CD8-positive, alpha-beta memory T cell (primary cell): ENCODE results near the gene TPRX1. TPM values are rescaled to one million over a fixed set of nuclear protein-coding genes. Genes with fewer than 3 reads are reported as not detected.
"Not testable (repeated sequence)": the region's sequence is repeated elsewhere in the genome, so short reads cannot be mapped to it uniquely, and the experiment has no call there.

ENCODE experiments used
- CTCF ChIA-PET: fragments of 350-600 bp; sonication (Branson Sonifier 250); formaldehyde crosslinking; loops from one replicate; lab custom pipeline; 2021; ENCODE audit warnings: antibody characterized with exemption; lab: Charles Lee
- POLR2A ChIA-PET: fragments of 350-600 bp; sonication (Branson Sonifier 250); formaldehyde crosslinking; loops from one replicate; lab custom pipeline; 2021; ENCODE audit warnings: antibody characterized with exemption; lab: Charles Lee
- DNase-seq, 5 donors: peaks; one replicate each; pipeline versions ENCODE4 v3.0.0 to v3.0.0-alpha.2; 2020 to 2022; ENCODE audit warnings: mixed read lengths in 1 of 5
- H3K27ac ChIP-seq: one replicate; pipeline ENCODE4 v1.7.0; 2013; ENCODE audit warnings: low read depth, mild to moderate bottlenecking, low read length, moderate library complexity
- H3K27me3 ChIP-seq: 2 replicates; pipeline ENCODE4 v1.7.0; 2013; ENCODE audit warnings: low read length, mild to moderate bottlenecking; ENCODE audit not compliant: insufficient read depth, poor library complexity, severe bottlenecking
- H3K36me3 ChIP-seq: 2 replicates; pipeline ENCODE4 v1.7.0; 2013; ENCODE audit warnings: mild to moderate bottlenecking, low read length, moderate library complexity; ENCODE audit not compliant: insufficient read depth
- H3K4me1 ChIP-seq: 2 replicates; pipeline ENCODE4 v1.7.0; 2013; ENCODE audit warnings: mild to moderate bottlenecking, low read length, moderate library complexity; ENCODE audit not compliant: insufficient read depth
- H3K4me3 ChIP-seq: 2 replicates; pipeline ENCODE4 v1.7.0; 2013; ENCODE audit warnings: mild to moderate bottlenecking, low read length
- H3K9me3 ChIP-seq: 2 replicates; pipeline ENCODE4 v1.7.0; 2013; ENCODE audit warnings: mild to moderate bottlenecking, low read length
- H3K27ac Mint-ChIP-seq, 8 donors: one replicate each; pipeline ENCODE4 v1.8.0; 2020 to 2021; ENCODE audit warnings: mixed read lengths in 8 of 8, mild to moderate bottlenecking in 6 of 8, inconsistent platforms in 3 of 8, moderate library complexity in 3 of 8
- H3K27me3 Mint-ChIP-seq, 2 donors: one replicate each; pipeline ENCODE4 v1.8.0; 2020 to 2021; ENCODE audit warnings: mixed read lengths in 2 of 2, mild to moderate bottlenecking in 1 of 2, moderate library complexity in 1 of 2
- H3K36me3 Mint-ChIP-seq, 3 donors: one replicate each; pipeline ENCODE4 v1.8.0; 2020 to 2021; ENCODE audit warnings: mixed read lengths in 3 of 3, inconsistent platforms in 1 of 3, mild to moderate bottlenecking in 1 of 3
- H3K4me1 Mint-ChIP-seq, 3 donors: one replicate each; pipeline ENCODE4 v1.8.0; 2020 to 2021; ENCODE audit warnings: mixed read lengths in 3 of 3, inconsistent platforms in 1 of 3, mild to moderate bottlenecking in 1 of 3
- H3K4me3 Mint-ChIP-seq, 7 donors: one replicate each; pipeline ENCODE4 v1.8.0; 2020 to 2021; ENCODE audit warnings: mixed read lengths in 7 of 7, mild to moderate bottlenecking in 6 of 7, moderate library complexity in 4 of 7, inconsistent platforms in 2 of 7
- H3K9me3 Mint-ChIP-seq, 5 donors: one replicate each; pipeline ENCODE4 v1.8.0; 2020 to 2022; ENCODE audit warnings: mixed read lengths in 5 of 5, mild to moderate bottlenecking in 3 of 5, moderate library complexity in 2 of 5, inconsistent platforms in 1 of 5
- polyA plus RNA-seq: library from polyadenylated mRNA; unstranded; fragments of 300-500 nt; fragmentation: Illumina TruSeq; gene quantifications from one replicate; pipeline ENCODE4 v1.2.3, GENCODE V29; 2021
- total RNA-seq, 2 experiments: library from RNA; stranded (reverse); gene quantifications; one replicate each; pipeline ENCODE4 v1.2.3, GENCODE V29; 2021

TPRX1 gene
- total and polyA plus RNA-seq, 3 experiments from 2014 or later = not detected

GRCh38 chr19:47832723-47833122 is 28.4 kb upstream of the TPRX1 start:
- no peaks in the 10 kb centered on the region for H3K4me1 Mint-ChIP-seq
- no peak overlapping the region for H3K4me3 Mint-ChIP-seq
- CTCF ChIA-PET = no interaction called here
- H3K9me3 Mint-ChIP-seq = no peaks in the 10 kb centered on the region
- Histone ChIP-seq H3K9me3 (no peaks in the 10 kb centered on the region), H3K27ac (no peak overlapping the region), H3K36me3 (no peaks in the 10 kb centered on the region), H3K4me1 (no peaks in the 10 kb centered on the region), H3K4me3 (no peak overlapping the region), H3K27me3 (no peaks in the 10 kb centered on the region)
- DNase-seq = no peak
- no peaks in the 10 kb centered on the region for H3K36me3 Mint-ChIP-seq
- POLR2A ChIA-PET = no interaction called here
- H3K27me3 Mint-ChIP-seq = peaks cover 13 to 21% of the 10 kb centered on the region in 2 donors
- no peak overlapping the region for H3K27ac Mint-ChIP-seq

- no peak overlapping the region for H3K4me3 ChIP-seq
- POLR2A ChIA-PET = no interaction called here
- Mint-ChIP-seq H3K36me3 (peaks cover 0 to 3% (median 0%) of the 10 kb centered on the region in 3 donors), H3K27ac (peak overlapping the region in 1 of 8 donors; percentile 77), H3K4me3 (no peak overlapping the region), H3K27me3 (peaks cover 26 to 33% of the 10 kb centered on the region in 2 donors), H3K4me1 (no peaks in the 10 kb centered on the region), H3K9me3 (peaks cover 0 to 6% (median 3%) of the 10 kb centered on the region in 5 donors)
- no peak for DNase-seq
- CTCF ChIA-PET = no interaction called here
- no peaks in the 10 kb centered on the region for H3K9me3 ChIP-seq
- no peaks in the 10 kb centered on the region for H3K27me3 ChIP-seq
- H3K27ac ChIP-seq = no peak overlapping the region
- no peaks in the 10 kb centered on the region for H3K4me1 ChIP-seq
- no peaks in the 10 kb centered on the region for H3K36me3 ChIP-seq
Observed at GRCh38 chr19:47826800-47827199, 22.4 kb upstream of the TPRX1 start.

GRCh38 chr19:47824396-47824795 is 20.0 kb upstream of the TPRX1 start:
- Histone ChIP-seq H3K36me3 (no peaks in the 10 kb centered on the region), H3K4me1 (no peaks in the 10 kb centered on the region), H3K27me3 (no peaks in the 10 kb centered on the region), H3K4me3 (no peak overlapping the region), H3K27ac (no peak overlapping the region), H3K9me3 (no peaks in the 10 kb centered on the region)
- peaks cover 0 to 5% (median 0%) of the 10 kb centered on the region in 3 donors for H3K4me1 Mint-ChIP-seq
- CTCF ChIA-PET = no interaction called here
- no peak overlapping the region for H3K4me3 Mint-ChIP-seq
- H3K27ac Mint-ChIP-seq = no peak overlapping the region
- H3K9me3 Mint-ChIP-seq = peaks cover 0 to 6% (median 3%) of the 10 kb centered on the region in 5 donors
- no peak for DNase-seq
- peaks cover 27 to 47% of the 10 kb centered on the region in 2 donors for H3K27me3 Mint-ChIP-seq
- POLR2A ChIA-PET = no interaction called here
- peaks cover 0 to 3% (median 0%) of the 10 kb centered on the region in 3 donors for H3K36me3 Mint-ChIP-seq

GRCh38 chr19:47821460-47822020 is 17.2 kb upstream of the TPRX1 start, which contains the start of gene CRX:
CRX (plus strand) TSS chr19:47821937; CDS start chr19:47834444, 12,507 bp downstream.
- H3K27ac ChIP-seq = no peak within 1 kb of the TSS
- peaks cover 34 to 47% of the 10 kb centered on the region in 2 donors for H3K27me3 Mint-ChIP-seq
- peaks cover 0 to 5% (median 0%) of the 10 kb centered on the region in 3 donors for H3K4me1 Mint-ChIP-seq
- no peaks in the 10 kb centered on the region for H3K9me3 Mint-ChIP-seq
- no peak within 1 kb of the TSS for H3K4me3 ChIP-seq
- H3K27me3 ChIP-seq = no peaks in the 10 kb centered on the region
- POLR2A ChIA-PET = no interaction called here
- no peak within 1 kb of the TSS for H3K4me3 Mint-ChIP-seq
- H3K27ac Mint-ChIP-seq = peak within 1 kb of the TSS in 1 of 8 donors; percentile 73
- DNase-seq = no peak
- CTCF ChIA-PET = no interaction called here
- H3K36me3 Mint-ChIP-seq = peaks cover 0 to 2% (median 0%) of the 10 kb centered on the region in 3 donors
- H3K9me3 ChIP-seq = no peaks in the 10 kb centered on the region
- no peaks in the 10 kb centered on the region for H3K4me1 ChIP-seq
- no peaks in the 10 kb centered on the region for H3K36me3 ChIP-seq

- Histone ChIP-seq H3K4me1 (no peaks in the 10 kb centered on the region), H3K9me3 (no peaks in the 10 kb centered on the region), H3K27me3 (no peaks in the 10 kb centered on the region), H3K4me3 (no peak overlapping the region), H3K27ac (no peak overlapping the region), H3K36me3 (no peaks in the 10 kb centered on the region)
- no peaks in the 10 kb centered on the region for H3K9me3 Mint-ChIP-seq
- peaks cover 29 to 46% of the 10 kb centered on the region in 2 donors for H3K27me3 Mint-ChIP-seq
- H3K36me3 Mint-ChIP-seq = peaks cover 0 to 2% (median 0%) of the 10 kb centered on the region in 3 donors
- ChIA-PET CTCF (no interaction called here), POLR2A (no interaction called here)
- no peak overlapping the region for H3K27ac Mint-ChIP-seq
- DNase-seq = no peak
- H3K4me3 Mint-ChIP-seq = no peak overlapping the region
- H3K4me1 Mint-ChIP-seq = peaks cover 0 to 5% (median 0%) of the 10 kb centered on the region in 3 donors
Observed at GRCh38 chr19:47820410-47820809, 16.1 kb upstream of the TPRX1 start.

- no peaks in the 10 kb centered on the region for H3K4me1 ChIP-seq
- H3K4me3 Mint-ChIP-seq = no peak overlapping the region
- ChIA-PET CTCF (no interaction called here), POLR2A (no interaction called here)
- H3K36me3 Mint-ChIP-seq = peaks cover 0 to 2% (median 0%) of the 10 kb centered on the region in 3 donors
- no peaks in the 10 kb centered on the region for H3K36me3 ChIP-seq
- peak overlapping the region in 1 of 8 donors; percentile 7 for H3K27ac Mint-ChIP-seq
- H3K4me3 ChIP-seq = no peak overlapping the region
- H3K27ac ChIP-seq = no peak overlapping the region
- peaks cover 29 to 46% of the 10 kb centered on the region in 2 donors for H3K27me3 Mint-ChIP-seq
- H3K27me3 ChIP-seq = no peaks in the 10 kb centered on the region
- H3K9me3 Mint-ChIP-seq = no peaks in the 10 kb centered on the region
- DNase-seq = no peak
- peaks cover 0 to 5% (median 0%) of the 10 kb centered on the region in 3 donors for H3K4me1 Mint-ChIP-seq
- H3K9me3 ChIP-seq = no peaks in the 10 kb centered on the region
Observed at GRCh38 chr19:47819858-47820257, 15.5 kb upstream of the TPRX1 start.

GRCh38 chr19:47818221-47818620 is 13.9 kb upstream of the TPRX1 start:
- H3K9me3 ChIP-seq, H3K4me3 ChIP-seq, H3K4me1 ChIP-seq, H3K27ac ChIP-seq, H3K36me3 ChIP-seq, H3K27ac Mint-ChIP-seq, H3K9me3 Mint-ChIP-seq, H3K27me3 ChIP-seq, DNase-seq, H3K36me3 Mint-ChIP-seq, POLR2A ChIA-PET, H3K4me1 Mint-ChIP-seq, H3K4me3 Mint-ChIP-seq: not testable (repeated sequence)
- peaks cover 29 to 47% of the 10 kb centered on the region in 2 donors for H3K27me3 Mint-ChIP-seq
- CTCF ChIA-PET = interaction anchor here (1.0 kb wide), 1 partner anchor 51 kb away, joined by 3 read pairs; no protein-coding TSS in a partner anchor

- H3K27ac Mint-ChIP-seq, H3K4me1 Mint-ChIP-seq, H3K27me3 ChIP-seq, H3K36me3 ChIP-seq, H3K9me3 Mint-ChIP-seq, H3K4me3 Mint-ChIP-seq, DNase-seq, H3K36me3 Mint-ChIP-seq, H3K4me1 ChIP-seq, H3K27ac ChIP-seq, H3K4me3 ChIP-seq, H3K9me3 ChIP-seq, POLR2A ChIA-PET: not testable (repeated sequence)
- CTCF ChIA-PET = interaction anchor here (1.2 kb wide), 1 partner anchor 25 kb away, joined by 3 read pairs; no protein-coding TSS in a partner anchor
- peaks cover 20 to 32% of the 10 kb centered on the region in 2 donors for H3K27me3 Mint-ChIP-seq
Observed at GRCh38 chr19:47816270-47816669, 11.9 kb upstream of the TPRX1 start.
